ENCODE results near the gene PRSS56.

PRSS56 gene

GRCh38 chr2:232534940-232535651 is 14.9 kb downstream of the PRSS56 start:
- no peaks in the 10 kb centered on the region for H3K27me3 ChIP-seq (ENCODE audit: insufficient read depth, low read length)
- no peak overlapping the region for H3K4ac ChIP-seq (ENCODE audit: low read depth, low read length)
- WGBS (ENCODE audit: extremely low coverage, insufficient coverage, insufficient read length) = no CpG with 5 or more reads among the region's 14 CpGs
- no peak overlapping the region for H3K4me2 ChIP-seq (ENCODE audit: low read length)
- H3K14ac ChIP-seq (ENCODE audit: low read length) = no peak overlapping the region
- H2AFZ ChIP-seq (ENCODE audit: insufficient read depth, low read length, poor library complexity) = no peak overlapping the region
- H3K18ac ChIP-seq (ENCODE audit: low read length) = no peak overlapping the region
- no peak overlapping the region for H4K12ac ChIP-seq (ENCODE audit: low read depth, low read length)
- H3K9ac ChIP-seq (ENCODE audit: low read length) = no peak overlapping the region
- H2BK120ac ChIP-seq (ENCODE audit: insufficient read depth, low read length, poor library complexity) = no peak overlapping the region
- H4K91ac ChIP-seq (ENCODE audit: low read depth, low read length) = no peak overlapping the region
- no peak overlapping the region for H2BK12ac ChIP-seq (ENCODE audit: low read length)
- peaks cover 4% of the 10 kb centered on the region for H3K9me3 ChIP-seq (ENCODE audit: insufficient read depth, low read depth, low read length)
- no peaks in the 10 kb centered on the region for H3K79me2 ChIP-seq (ENCODE audit: control insufficient read depth, insufficient read depth, low read length, poor library complexity)
- no peaks in the 10 kb centered on the region for H3K36me3 ChIP-seq (ENCODE audit: control insufficient read depth in 1 of 2, insufficient read depth in 2 of 2, low read length in 2 of 2)
- no peak overlapping the region for H2BK5ac ChIP-seq (ENCODE audit: low read depth, low read length, poor library complexity)
- H3K79me1 ChIP-seq (ENCODE audit: low read length) = no peaks in the 10 kb centered on the region
- no peak overlapping the region for H4K8ac ChIP-seq (ENCODE audit: low read depth, low read length)
- no peak overlapping the region for H3K27ac ChIP-seq (ENCODE audit: low read depth, low read length)
- H3K23ac ChIP-seq (ENCODE audit: low read length) = no peak overlapping the region
- peaks cover 9 to 10% of the 10 kb centered on the region in 2 experiments for H3K4me1 ChIP-seq (ENCODE audit: control insufficient read depth in 1 of 2, insufficient read depth in 2 of 2, low read length in 2 of 2)
- no peak overlapping the region for H2AK5ac ChIP-seq (ENCODE audit: low read length)
- no peak for DNase-seq
- no peak overlapping the region for H3K4me3 ChIP-seq (ENCODE audit: low read depth, low read length)

GRCh38 chr2:232535761-232536530 is 15.8 kb downstream of the PRSS56 start:
- peaks cover 9 to 10% of the 10 kb centered on the region in 2 experiments for H3K4me1 ChIP-seq (ENCODE audit: control insufficient read depth in 1 of 2, insufficient read depth in 2 of 2, low read length in 2 of 2)
- no peak overlapping the region for H3K23ac ChIP-seq (ENCODE audit: low read length)
- H3K36me3 ChIP-seq (ENCODE audit: control insufficient read depth in 1 of 2, insufficient read depth in 2 of 2, low read length in 2 of 2) = no peaks in the 10 kb centered on the region
- peaks cover 4% of the 10 kb centered on the region for H3K9me3 ChIP-seq (ENCODE audit: insufficient read depth, low read depth, low read length)
- H3K4me2 ChIP-seq (ENCODE audit: low read length) = no peak overlapping the region
- no peaks in the 10 kb centered on the region for H3K79me2 ChIP-seq (ENCODE audit: control insufficient read depth, insufficient read depth, low read length, poor library complexity)
- H4K12ac ChIP-seq (ENCODE audit: low read depth, low read length) = no peak overlapping the region
- H3K4me3 ChIP-seq (ENCODE audit: low read depth, low read length) = no peak overlapping the region
- H4K91ac ChIP-seq (ENCODE audit: low read depth, low read length) = no peak overlapping the region
- no peaks in the 10 kb centered on the region for H3K27me3 ChIP-seq (ENCODE audit: insufficient read depth, low read length)
- H2AFZ ChIP-seq (ENCODE audit: insufficient read depth, low read length, poor library complexity) = no peak overlapping the region
- DNase-seq = no peak
- H2AK5ac ChIP-seq (ENCODE audit: low read length) = no peak overlapping the region
- no peaks in the 10 kb centered on the region for H3K79me1 ChIP-seq (ENCODE audit: low read length)
- no peak overlapping the region for H3K18ac ChIP-seq (ENCODE audit: low read length)
- H3K4ac ChIP-seq (ENCODE audit: low read depth, low read length) = no peak overlapping the region
- H2BK5ac ChIP-seq (ENCODE audit: low read depth, low read length, poor library complexity) = no peak overlapping the region
- H3K27ac ChIP-seq (ENCODE audit: low read depth, low read length) = no peak overlapping the region
- no peak overlapping the region for H3K9ac ChIP-seq (ENCODE audit: low read length)
- no peak overlapping the region for H2BK12ac ChIP-seq (ENCODE audit: low read length)
- no peak overlapping the region for H3K14ac ChIP-seq (ENCODE audit: low read length)
- no CpG with 5 or more reads among the region's 5 CpGs for WGBS (ENCODE audit: extremely low coverage, insufficient coverage, insufficient read length)
- H2BK120ac ChIP-seq (ENCODE audit: insufficient read depth, low read length, poor library complexity) = no peak overlapping the region
- no peak overlapping the region for H4K8ac ChIP-seq (ENCODE audit: low read depth, low read length)

- H3K79me1 ChIP-seq (ENCODE audit: low read length) = no peaks in the 10 kb centered on the region
- no peak overlapping the region for H3K14ac ChIP-seq (ENCODE audit: low read length)
- no peak overlapping the region for H3K9ac ChIP-seq (ENCODE audit: low read length)
- no peak overlapping the region for H3K27ac ChIP-seq (ENCODE audit: low read depth, low read length)
- no peaks in the 10 kb centered on the region for H3K36me3 ChIP-seq (ENCODE audit: control insufficient read depth in 1 of 2, insufficient read depth in 2 of 2, low read length in 2 of 2)
- H4K91ac ChIP-seq (ENCODE audit: low read depth, low read length) = no peak overlapping the region
- no peak overlapping the region for H4K8ac ChIP-seq (ENCODE audit: low read depth, low read length)
- no peak overlapping the region for H4K12ac ChIP-seq (ENCODE audit: low read depth, low read length)
- H2AK5ac ChIP-seq (ENCODE audit: low read length) = no peak overlapping the region
- no peak overlapping the region for H2AFZ ChIP-seq (ENCODE audit: insufficient read depth, low read length, poor library complexity)
- H2BK12ac ChIP-seq (ENCODE audit: low read length) = no peak overlapping the region
- DNase-seq = no peak
- no peaks in the 10 kb centered on the region for H3K27me3 ChIP-seq (ENCODE audit: insufficient read depth, low read length)
- no peak overlapping the region for H3K18ac ChIP-seq (ENCODE audit: low read length)
- H2BK120ac ChIP-seq (ENCODE audit: insufficient read depth, low read length, poor library complexity) = no peak overlapping the region
- H3K4ac ChIP-seq (ENCODE audit: low read depth, low read length) = no peak overlapping the region
- WGBS (ENCODE audit: extremely low coverage, insufficient coverage, insufficient read length) = no CpG with 5 or more reads among the region's 5 CpGs
- H3K9me3 ChIP-seq (ENCODE audit: insufficient read depth, low read depth, low read length) = peaks cover 3% of the 10 kb centered on the region
- H3K4me3 ChIP-seq (ENCODE audit: low read depth, low read length) = no peak overlapping the region
- H2BK5ac ChIP-seq (ENCODE audit: low read depth, low read length, poor library complexity) = no peak overlapping the region
- H3K4me1 ChIP-seq (ENCODE audit: control insufficient read depth in 1 of 2, insufficient read depth in 2 of 2, low read length in 2 of 2) = peaks cover 9 to 10% of the 10 kb centered on the region in 2 experiments
- H3K4me2 ChIP-seq (ENCODE audit: low read length) = no peak overlapping the region
- no peak overlapping the region for H3K23ac ChIP-seq (ENCODE audit: low read length)
- no peaks in the 10 kb centered on the region for H3K79me2 ChIP-seq (ENCODE audit: control insufficient read depth, insufficient read depth, low read length, poor library complexity)
Observed at GRCh38 chr2:232537079-232537478, 16.9 kb downstream of the PRSS56 start.

- H2AK5ac ChIP-seq (ENCODE audit: low read length) = no peak overlapping the region
- H3K4me2 ChIP-seq (ENCODE audit: low read length) = no peak overlapping the region
- H2BK5ac ChIP-seq (ENCODE audit: low read depth, low read length, poor library complexity) = no peak overlapping the region
- H3K79me2 ChIP-seq (ENCODE audit: control insufficient read depth, insufficient read depth, low read length, poor library complexity) = no peaks in the 10 kb centered on the region
- no peak overlapping the region for H3K9ac ChIP-seq (ENCODE audit: low read length)
- H4K8ac ChIP-seq (ENCODE audit: low read depth, low read length) = no peak overlapping the region
- no peak overlapping the region for H3K23ac ChIP-seq (ENCODE audit: low read length)
- no peak overlapping the region for H3K27ac ChIP-seq (ENCODE audit: low read depth, low read length)
- H3K4me3 ChIP-seq (ENCODE audit: low read depth, low read length) = no peak overlapping the region
- WGBS (ENCODE audit: extremely low coverage, insufficient coverage, insufficient read length) = no CpG with 5 or more reads among the region's 4 CpGs
- H4K91ac ChIP-seq (ENCODE audit: low read depth, low read length) = no peak overlapping the region
- no peak overlapping the region for H2AFZ ChIP-seq (ENCODE audit: insufficient read depth, low read length, poor library complexity)
- H2BK120ac ChIP-seq (ENCODE audit: insufficient read depth, low read length, poor library complexity) = no peak overlapping the region
- H2BK12ac ChIP-seq (ENCODE audit: low read length) = no peak overlapping the region
- no peaks in the 10 kb centered on the region for H3K79me1 ChIP-seq (ENCODE audit: low read length)
- no peaks in the 10 kb centered on the region for H3K27me3 ChIP-seq (ENCODE audit: insufficient read depth, low read length)
- no peak overlapping the region for H4K12ac ChIP-seq (ENCODE audit: low read depth, low read length)
- H3K36me3 ChIP-seq (ENCODE audit: control insufficient read depth in 1 of 2, insufficient read depth in 2 of 2, low read length in 2 of 2) = no peaks in the 10 kb centered on the region
- H3K4me1 ChIP-seq (ENCODE audit: control insufficient read depth in 1 of 2, insufficient read depth in 2 of 2, low read length in 2 of 2) = peaks cover 9 to 10% of the 10 kb centered on the region in 2 experiments
- no peak overlapping the region for H3K4ac ChIP-seq (ENCODE audit: low read depth, low read length)
- no peak overlapping the region for H3K18ac ChIP-seq (ENCODE audit: low read length)
- peaks cover 3% of the 10 kb centered on the region for H3K9me3 ChIP-seq (ENCODE audit: insufficient read depth, low read depth, low read length)
- H3K14ac ChIP-seq (ENCODE audit: low read length) = no peak overlapping the region
- DNase-seq = no peak
Observed at GRCh38 chr2:232537499-232537898, 17.3 kb downstream of the PRSS56 start.
